ENCODE results near the gene GCSH. TPM values are rescaled to one million over a fixed set of nuclear protein-coding genes. Genes with fewer than 3 reads are reported as not detected.

Gene GCSH
- total and polyA plus RNA-seq, 4 donors, result 34.6 to 132 (median 55.0) TPM

GRCh38 chr16:81123092-81123852 is 27.1 kb upstream of the GCSH start:
- TF ChIP-seq EGR1 (IDR thresholded peaks at IDR 0.05; ENCODE audit: low read depth in 2 of 2) (peak in 1 of 2 donors; percentile 56), TAF1 (conservative IDR thresholded peaks at IDR 0.05) (no peak), FOXA2 (IDR thresholded peaks at IDR 0.05) (peak; percentile 44), ZBTB33 (IDR thresholded peaks at IDR 0.05) (peak; percentile 82), MAX (IDR thresholded peaks at IDR 0.05) (peak; percentile 89), JUND (IDR thresholded peaks at IDR 0.05) (peak in 1 of 2 donors; percentile 83), REST (IDR thresholded peaks at IDR 0.05) (peak; percentile 50), GABPA (IDR thresholded peaks at IDR 0.05 in 1 of 2, conservative IDR thresholded peaks at IDR 0.05 in 1 of 2) (peak in 1 of 2 donors; percentile 48), SP1 (IDR thresholded peaks at IDR 0.05) (peak; percentile 89), YY1 (IDR thresholded peaks at IDR 0.05) (peak; percentile 83), NR2F2 (IDR thresholded peaks at IDR 0.05) (peak; percentile 58), ATF3 (IDR thresholded peaks at IDR 0.05) (peak; percentile 41), FOXA1 (IDR thresholded peaks at IDR 0.05) (peak; percentile 22), CTCF (IDR thresholded peaks at IDR 0.05; ENCODE audit: low read depth, low read length, missing input control) (no peak), HNF4A (conservative IDR thresholded peaks at IDR 0.05) (peak; percentile 95 to 96), RAD21 (IDR thresholded peaks at IDR 0.05) (peak; percentile 2 to 21), RXRA (IDR thresholded peaks at IDR 0.05) (peak; percentile 83 to 90), HNF4G (IDR thresholded peaks at IDR 0.05) (peak; percentile 83)
- peaks cover 2 to 8% (median 5%) of the 10 kb centered on the region in 4 donors for H3K4me1 ChIP-seq (ENCODE audit: control insufficient read depth in 4 of 4, insufficient read depth in 4 of 4, low read length in 3 of 4)
- WGBS, result 43% methylated on average over 17 of the region's 17 CpGs
- H3K9me3 ChIP-seq (ENCODE audit: control insufficient read depth in 4 of 4, low read length in 3 of 4), result no peaks in the 10 kb centered on the region
- H3K36me3 ChIP-seq (ENCODE audit: control insufficient read depth in 4 of 4, insufficient read depth in 3 of 4, low read depth in 1 of 4, low read length in 3 of 4), result no peaks in the 10 kb centered on the region
- peak overlapping the region; percentile 63 to 79 for H3K27ac ChIP-seq (ENCODE audit: low read depth in 1 of 2, low read length in 2 of 2)
- no peaks in the 10 kb centered on the region for H3K27me3 ChIP-seq (ENCODE audit: control insufficient read depth in 4 of 4, insufficient read depth in 4 of 4, low read length in 3 of 4)
- peak; percentile 36 for DNase-seq (ENCODE audit: low spot score)
- no peak overlapping the region for H3K9ac ChIP-seq (ENCODE audit: low read depth in 1 of 2, low read length in 2 of 2)
- no peak overlapping the region for H3K4me3 ChIP-seq (ENCODE audit: low read depth in 1 of 3, low read length in 3 of 3)
